Left ventricle myocardium inferior (tissue), 1 donor: ENCODE measurements around the gene GABRR1. TPM values are rescaled to one million over a fixed set of nuclear protein-coding genes. Genes with fewer than 3 reads are reported as not detected.
A peak's percentile ranks its signal among the peaks of the same experiment; 100 is the strongest.

ENCODE experiments used
- DNase-seq: peaks from one replicate; pipeline ENCODE4 v3.0.0-alpha.2; 2020
- H3K27ac ChIP-seq: fragments of 200-600 bp; replicated peaks from 2 replicates; pipeline ENCODE4 v1.8.0; 2021
- H3K27me3 ChIP-seq: fragments of 200-600 bp; 2 replicates; pipeline ENCODE4 v1.8.0; 2021; ENCODE audit warnings: low read depth
- H3K36me3 ChIP-seq: fragments of 200-600 bp; 2 replicates; pipeline ENCODE4 v1.8.0; 2021
- H3K4me1 ChIP-seq: fragments of 200-600 bp; 2 replicates; pipeline ENCODE4 v1.8.0; 2021
- H3K4me3 ChIP-seq: fragments of 200-600 bp; 2 replicates; pipeline ENCODE4 v1.8.0; 2021; ENCODE audit warnings: mild to moderate bottlenecking, moderate library complexity
- H3K9me3 ChIP-seq: fragments of 200-600 bp; replicated peaks from 2 replicates; pipeline ENCODE4 v1.8.0; 2021
- intact Hi-C: fragments of 100-400 bp; cut with micrococcal nuclease; formaldehyde crosslinking; loops from one replicate; pipeline ENCODE4 v1.11.0; 2022
- total RNA-seq: library from RNA; stranded (reverse); fragmentation: NEBNext Ultra II Directional; extraction: Animal tissue kit (Norgen Biotek cat#: 25700); gene quantifications from one replicate; pipeline ENCODE4 v1.2.1, GENCODE V29; 2021
- TF ChIP-seq, protein P1 (sequence below): fragments of 200-600 bp; IDR thresholded peaks from 2 replicates; pipeline ENCODE4 v1.8.0; 2021; ENCODE audit warnings: antibody characterized with exemption, mild to moderate bottlenecking, borderline replicate concordance
- donor health status: DM: no; HTN: yes; CAD: no; lungs with severe emphysema.

GABRR1 gene
- total RNA-seq, 1 donor from 2014 or later = not detected

DNA sequence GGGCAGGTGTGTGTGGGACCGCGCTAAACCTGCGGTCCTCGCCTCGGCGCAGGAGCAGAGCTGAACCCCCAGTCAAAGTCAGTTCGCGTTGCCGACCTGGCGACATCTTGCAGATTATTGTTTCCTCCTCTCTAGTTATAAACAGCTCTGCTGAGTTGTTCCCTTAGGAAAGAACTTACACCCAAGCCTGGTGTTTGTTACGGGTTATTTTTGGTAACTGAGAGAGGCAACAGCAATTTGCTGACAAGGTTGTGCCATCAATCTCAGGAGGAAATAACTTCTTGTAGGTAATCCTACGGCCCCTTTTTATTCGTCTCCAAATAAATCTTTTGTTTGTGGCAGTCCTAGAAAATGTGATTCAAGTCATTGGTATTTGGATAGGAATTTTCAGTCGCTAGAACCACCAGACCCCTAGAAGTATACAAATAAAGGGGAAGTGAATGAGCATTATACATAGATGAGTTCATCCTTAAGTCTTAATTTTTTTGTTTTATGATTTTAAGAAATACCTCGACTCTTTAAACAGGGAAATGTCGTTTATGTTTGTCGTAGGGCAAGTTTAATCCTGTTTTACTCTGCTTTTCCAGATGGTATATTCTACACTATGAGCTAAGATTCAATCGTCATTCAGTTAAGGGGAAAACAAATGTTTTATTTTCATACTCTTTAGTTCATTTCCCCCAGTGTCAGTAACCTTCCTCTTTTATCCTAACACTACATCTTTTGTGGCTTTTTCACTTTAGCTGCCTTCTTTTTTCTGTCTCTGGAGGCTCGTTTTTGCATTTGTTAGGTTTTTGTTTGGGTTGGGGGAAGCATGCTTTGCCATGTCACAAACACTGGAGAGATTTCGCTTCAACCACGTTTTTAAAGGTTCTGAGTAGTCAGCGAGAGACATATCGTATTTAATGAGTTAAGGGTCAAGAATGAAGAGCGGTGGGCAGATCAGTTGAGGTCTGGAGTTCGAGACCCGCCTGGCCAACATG lies 70.1 kb downstream of the GABRR1 start:
- TF ChIP-seq, protein P1, sequence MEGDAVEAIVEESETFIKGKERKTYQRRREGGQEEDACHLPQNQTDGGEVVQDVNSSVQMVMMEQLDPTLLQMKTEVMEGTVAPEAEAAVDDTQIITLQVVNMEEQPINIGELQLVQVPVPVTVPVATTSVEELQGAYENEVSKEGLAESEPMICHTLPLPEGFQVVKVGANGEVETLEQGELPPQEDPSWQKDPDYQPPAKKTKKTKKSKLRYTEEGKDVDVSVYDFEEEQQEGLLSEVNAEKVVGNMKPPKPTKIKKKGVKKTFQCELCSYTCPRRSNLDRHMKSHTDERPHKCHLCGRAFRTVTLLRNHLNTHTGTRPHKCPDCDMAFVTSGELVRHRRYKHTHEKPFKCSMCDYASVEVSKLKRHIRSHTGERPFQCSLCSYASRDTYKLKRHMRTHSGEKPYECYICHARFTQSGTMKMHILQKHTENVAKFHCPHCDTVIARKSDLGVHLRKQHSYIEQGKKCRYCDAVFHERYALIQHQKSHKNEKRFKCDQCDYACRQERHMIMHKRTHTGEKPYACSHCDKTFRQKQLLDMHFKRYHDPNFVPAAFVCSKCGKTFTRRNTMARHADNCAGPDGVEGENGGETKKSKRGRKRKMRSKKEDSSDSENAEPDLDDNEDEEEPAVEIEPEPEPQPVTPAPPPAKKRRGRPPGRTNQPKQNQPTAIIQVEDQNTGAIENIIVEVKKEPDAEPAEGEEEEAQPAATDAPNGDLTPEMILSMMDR = no peak
- peak overlapping the region; percentile 96 for H3K4me3 ChIP-seq
- H3K4me1 ChIP-seq = peaks cover 45% of the 10 kb centered on the region
- DNase-seq = no peak
- peaks cover 12% of the 10 kb centered on the region for H3K36me3 ChIP-seq
- H3K27ac ChIP-seq = peak overlapping the region; percentile 91
- no peaks in the 10 kb centered on the region for H3K9me3 ChIP-seq
- H3K27me3 ChIP-seq = no peaks in the 10 kb centered on the region
- intact Hi-C loops = loop anchor here (10.0 kb wide), 1 partner anchor 62 kb away; the partner anchor contains the start of gene PNRC1

DNA sequence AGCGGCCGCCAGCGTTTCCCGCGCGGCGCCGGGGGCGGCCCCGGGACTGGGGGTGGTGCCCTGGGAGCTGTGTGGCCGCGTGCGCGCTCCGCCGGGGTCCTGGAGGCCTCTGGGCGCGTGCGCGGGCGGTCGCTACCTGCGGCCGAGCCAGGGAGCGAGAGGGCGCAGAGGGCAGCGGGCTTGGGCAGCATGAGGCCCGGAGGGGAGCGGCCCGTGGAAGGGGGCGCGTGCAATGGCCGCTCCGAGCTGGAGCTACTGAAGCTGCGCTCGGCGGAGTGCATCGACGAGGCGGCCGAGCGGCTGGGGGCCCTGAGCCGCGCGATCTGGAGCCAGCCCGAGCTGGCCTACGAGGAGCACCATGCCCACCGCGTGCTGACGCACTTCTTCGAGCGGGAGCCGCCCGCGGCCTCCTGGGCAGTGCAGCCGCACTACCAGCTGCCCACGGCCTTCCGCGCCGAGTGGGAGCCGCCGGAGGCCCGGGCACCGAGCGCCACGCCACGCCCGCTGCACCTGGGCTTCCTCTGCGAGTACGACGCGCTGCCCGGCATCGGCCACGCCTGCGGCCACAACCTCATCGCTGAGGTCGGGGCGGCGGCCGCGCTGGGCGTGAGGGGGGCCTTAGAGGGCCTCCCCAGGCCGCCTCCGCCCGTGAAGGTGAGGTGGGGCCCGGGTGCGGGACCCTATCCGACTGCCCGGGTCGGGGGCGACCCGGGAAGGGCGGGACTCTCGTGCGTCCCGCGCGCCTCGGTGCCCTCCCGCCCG lies 71.0 kb downstream of the GABRR1 start, which contains the start of gene PM20D2:
TSS of gene PM20D2 (plus strand) at position 100 of the 762 bp plus-strand sequence. CDS start at position 190, 90 bp downstream.
- peak within 1 kb of the TSS; percentile 96 for H3K4me3 ChIP-seq
- H3K4me1 ChIP-seq = peaks cover 45% of the 10 kb centered on the region
- no peaks in the 10 kb centered on the region for H3K9me3 ChIP-seq
- H3K27me3 ChIP-seq = no peaks in the 10 kb centered on the region
- intact Hi-C loops = loop anchor here (10.0 kb wide), 1 partner anchor 61 kb away; the partner anchor contains the start of gene PNRC1
- H3K27ac ChIP-seq = peak within 1 kb of the TSS; percentile 91
- H3K36me3 ChIP-seq = peaks cover 8% of the 10 kb centered on the region
- TF ChIP-seq, protein P1 = no peak
- DNase-seq = peak; percentile 65

DNA sequence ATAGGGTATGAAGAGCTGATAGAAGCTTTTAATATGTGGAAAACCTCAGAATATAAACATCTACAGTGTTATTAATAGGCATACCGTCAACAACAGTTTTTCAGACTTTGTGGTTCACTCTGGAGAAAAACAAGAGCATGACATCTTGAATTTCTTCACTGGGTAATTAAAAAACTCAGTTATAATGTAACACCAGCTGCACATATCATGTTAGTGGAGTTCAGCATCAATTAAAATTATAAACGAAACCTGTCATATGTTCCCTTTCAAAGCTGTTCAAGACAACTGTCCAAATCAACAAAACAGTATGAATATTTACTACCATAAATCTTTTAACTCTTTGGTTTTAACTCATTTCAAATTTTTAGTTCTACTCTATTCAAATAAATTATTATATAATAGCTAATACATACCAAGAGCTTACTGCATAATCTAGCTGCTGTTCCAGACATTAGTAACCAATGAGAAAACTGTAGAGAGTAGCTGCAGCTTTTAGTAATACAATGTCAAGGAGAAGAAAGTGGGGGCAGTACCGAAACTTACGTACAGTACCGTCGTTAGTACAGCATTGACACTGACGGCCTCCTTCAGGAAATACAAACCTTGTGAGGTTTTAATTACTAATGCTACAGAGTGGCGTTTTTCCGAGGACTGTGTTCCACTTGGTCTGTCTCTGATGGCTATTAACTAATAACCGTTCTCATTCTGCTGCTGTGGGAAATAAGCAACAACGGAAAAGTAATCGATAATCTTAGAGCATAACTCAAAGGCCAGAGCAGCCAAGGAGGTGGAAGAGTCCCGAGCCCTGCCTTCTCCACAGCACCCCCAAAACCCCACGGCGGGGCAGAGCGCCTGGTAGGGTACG lies 71.8 kb downstream of the GABRR1 start:
- peaks cover 50% of the 10 kb centered on the region for H3K4me1 ChIP-seq
- peaks cover 8% of the 10 kb centered on the region for H3K36me3 ChIP-seq
- intact Hi-C loops = loop anchor here (10.0 kb wide), 1 partner anchor 61 kb away; the partner anchor contains the start of gene PNRC1

DNA sequence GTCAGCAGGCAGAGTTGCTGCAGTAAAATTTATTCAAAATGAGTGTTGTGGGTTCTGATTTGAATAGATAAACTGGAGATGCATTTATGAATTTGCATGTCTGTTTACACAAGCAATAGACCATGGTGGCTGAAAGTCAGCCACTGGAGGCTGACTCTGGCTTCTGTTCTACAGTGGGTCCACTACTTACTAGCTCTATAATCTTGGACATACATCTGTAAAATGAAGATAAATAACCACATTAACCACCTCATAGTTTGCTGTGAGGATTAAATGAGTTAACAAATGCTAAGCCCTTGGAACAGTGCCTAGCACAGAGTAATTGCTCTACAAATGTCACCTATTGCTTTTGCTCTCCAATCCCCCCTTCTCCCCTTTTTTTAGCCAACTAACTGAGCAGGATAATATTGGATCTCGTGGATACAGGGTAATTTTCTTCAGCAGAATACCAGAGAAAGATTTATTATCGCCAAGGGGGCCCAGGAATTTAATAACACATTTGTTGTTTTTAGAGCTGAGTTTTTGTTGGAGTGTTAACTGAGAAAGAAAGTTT lies 72.7 kb downstream of the GABRR1 start:
- no peaks in the 10 kb centered on the region for H3K27me3 ChIP-seq
- peaks cover 3% of the 10 kb centered on the region for H3K36me3 ChIP-seq
- H3K4me1 ChIP-seq = peaks cover 51% of the 10 kb centered on the region
- H3K4me3 ChIP-seq = no peak overlapping the region
- intact Hi-C loops = loop anchor here (10.0 kb wide), 1 partner anchor 60 kb away; the partner anchor contains the start of gene PNRC1
- no peaks in the 10 kb centered on the region for H3K9me3 ChIP-seq
- H3K27ac ChIP-seq = no peak overlapping the region
- TF ChIP-seq, protein P1 = no peak
- DNase-seq = no peak

More for the DNA sequence above, 71.8 kb downstream of the GABRR1 start:
- no peak for DNase-seq
- Histone ChIP-seq H3K27ac (peak overlapping the region; percentile 91), H3K9me3 (no peaks in the 10 kb centered on the region), H3K4me3 (peak overlapping the region; percentile 96), H3K27me3 (no peaks in the 10 kb centered on the region)
- TF ChIP-seq, protein P1 = no peak
